ENCODE data around the gene STAG2. TPM values are rescaled to one million over a fixed set of nuclear protein-coding genes. Genes with fewer than 3 reads are reported as not detected.

The STAG2 gene
- total and polyA plus RNA-seq, 2 experiments from 2014 or later: 68.8 to 92.8 TPM

DNA sequence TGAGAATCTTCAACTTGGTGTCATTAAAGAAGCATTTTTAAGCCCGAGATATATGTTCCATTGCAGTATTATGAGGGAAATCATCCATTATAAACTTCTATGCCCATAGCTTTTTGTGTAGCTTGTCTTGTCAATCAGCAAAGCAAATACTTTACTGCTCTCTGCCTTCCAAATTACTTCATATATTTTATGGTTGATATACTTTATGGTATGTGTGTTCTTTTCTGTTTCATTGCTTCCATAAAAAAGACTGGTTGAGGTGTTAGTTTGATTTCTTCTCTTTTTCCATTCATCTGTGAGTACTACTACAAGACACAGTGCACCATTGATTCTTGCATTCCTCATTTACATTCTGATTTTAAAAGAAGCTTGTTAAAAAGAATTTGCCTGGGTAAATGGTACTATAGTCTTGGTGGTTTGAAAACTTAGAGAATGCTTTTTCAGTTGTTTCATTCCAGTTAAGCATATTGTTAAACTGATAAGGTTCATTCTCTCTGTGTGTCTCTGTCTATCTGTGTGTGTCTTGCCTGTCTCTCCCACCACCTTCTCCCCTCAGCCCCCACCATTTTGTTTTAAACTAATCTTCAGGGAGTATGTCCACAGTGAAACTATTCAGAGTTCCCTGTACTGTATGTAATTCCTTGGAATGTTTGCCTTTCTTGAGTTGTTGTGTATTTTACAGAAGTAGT, 27.1 kb downstream of the STAG2 start (continued):
- TF ChIP-seq ZNF462 (CRISPR knock-in tag; IDR thresholded peaks at IDR 0.05) (no peak), STAT1 (IDR thresholded peaks at IDR 0.05; ENCODE audit: unreplicated experiment) (no peak), CTCF (conservative IDR thresholded peaks at IDR 0.05; ENCODE audit: low read depth in 2 of 2) (no peak), EZH2phosphoT487 (IDR thresholded peaks at IDR 0.05; ENCODE audit: unreplicated experiment) (no peak)

- H3F3A ChIP-seq (replicated peaks; ENCODE audit: low read depth): no peaks in the 10 kb centered on the region
- no peaks in the 10 kb centered on the region for H3K27me3 ChIP-seq (ENCODE audit: insufficient read depth)
- peaks cover 25% of the 10 kb centered on the region for H4K20me1 ChIP-seq (replicated peaks; ENCODE audit: insufficient read depth)
- ATAC-seq: no peak
- no peak for DNase-seq (ENCODE audit: low spot score)
- H3K27ac ChIP-seq (ENCODE audit: low read depth): no peak overlapping the region
- no peaks in the 10 kb centered on the region for H3K36me3 ChIP-seq (ENCODE audit: insufficient read depth)
- peaks cover 100% of the 10 kb centered on the region for H3K79me2 ChIP-seq (replicated peaks; ENCODE audit: insufficient read depth)
- Mint-ChIP-seq H3K4me3 (no peak overlapping the region), H3K27me3 (ENCODE audit: insufficient read depth, low read depth, poor library complexity) (no peaks in the 10 kb centered on the region), H3K27ac (no peak overlapping the region), H3K4me1 (peaks cover 24% of the 10 kb centered on the region), H3K36me3 (ENCODE audit: low read depth) (0 out of 3 replicates have a peak, but pooled peaks cover 4% of the 10 kb centered on the region), H3K9me3 (no peaks in the 10 kb centered on the region)
- H3K4me1 ChIP-seq (ENCODE audit: insufficient read depth): peaks cover 18% of the 10 kb centered on the region
- H2AFZ ChIP-seq: no peak overlapping the region
- H3K4me3 ChIP-seq: no peak overlapping the region
- H3K4me2 ChIP-seq: no peak overlapping the region
- H3K9me2 ChIP-seq (ENCODE audit: insufficient read depth): no peaks in the 10 kb centered on the region
- no peak for TF ChIP-seq STAT1 (IDR thresholded peaks at IDR 0.05; ENCODE audit: unreplicated experiment)
- TF ChIP-seq REST (IDR thresholded peaks at IDR 0.05; ENCODE audit: unreplicated experiment): no peak
- TF ChIP-seq EZH2 (IDR thresholded peaks at IDR 0.05; ENCODE audit: low read depth, unreplicated experiment): no peak
- TF ChIP-seq ETS1 (IDR thresholded peaks at IDR 0.05): no peak
- no peak for TF ChIP-seq NANOG (IDR thresholded peaks at IDR 0.05; ENCODE audit: borderline replicate concordance)
- TF ChIP-seq EZH2phosphoT487 (IDR thresholded peaks at IDR 0.05; ENCODE audit: unreplicated experiment): no peak
- TF ChIP-seq ZNF331 (CRISPR knock-in tag; IDR thresholded peaks at IDR 0.05; ENCODE audit: low read depth): no peak
- TF ChIP-seq POLR2AphosphoS5 (IDR thresholded peaks at IDR 0.05; ENCODE audit: low read depth): no peak
Measured at GRCh38 chrX:123989235-123989634, 27.7 kb downstream of the STAG2 start.
